H1 (cell line): Measurements from ENCODE around the gene HS2ST1. TPM values are rescaled to one million over a fixed set of nuclear protein-coding genes. Genes with fewer than 3 reads are reported as not detected.
A peak's percentile ranks its signal among the peaks of the same experiment; 100 is the strongest.

Experiments
- CTCF ChIA-PET: fragments of 300-600 bp; sonication (Branson Sonifier 250); formaldehyde crosslinking; loops from one replicate; lab custom pipeline; 2021; ENCODE audit not compliant: partially characterized antibody; lab: Charles Lee
- POLR2A ChIA-PET: fragments of 300-600 bp; sonication (Branson Sonifier 250); formaldehyde crosslinking; loops from one replicate; lab custom pipeline; 2021; ENCODE audit warnings: inconsistent platforms; ENCODE audit not compliant: partially characterized antibody; lab: Charles Lee
- DNase-seq, 2 experiments: peaks; one replicate each; pipeline versions ENCODE4 v3.0.0 to v3.0.0-alpha.2; 2010 to 2022; ENCODE audit warnings: low spot score in 2 of 2, low read depth in 1 of 2, mixed read lengths in 1 of 2
- FAIRE-seq: peaks from 2 replicates; lab custom pipeline; 2011; peaks lifted over from hg19 to GRCh38; lab: Jason Lieb, UNC
- H2AFZ ChIP-seq: 2 replicates; pipeline ENCODE4 v1.8.1; 2012; ENCODE audit warnings: low read length, inconsistent platforms
- H2AK5ac ChIP-seq: 2 replicates; pipeline ENCODE4 v1.6.1; 2013; ENCODE audit warnings: low read depth, low read length
- H2BK120ac ChIP-seq: replicated peaks from 2 replicates; pipeline ENCODE3; 2013; ENCODE audit warnings: low read depth, low read length, inconsistent platforms
- H2BK12ac ChIP-seq: 2 replicates; pipeline ENCODE4 v1.6.1; 2013; ENCODE audit warnings: low read depth, low read length
- H2BK15ac ChIP-seq: 2 replicates; pipeline ENCODE4 v1.6.1; 2013; ENCODE audit warnings: low read length
- H2BK20ac ChIP-seq: 2 replicates; pipeline ENCODE4 v1.6.1; 2013; ENCODE audit warnings: low read length
- H2BK5ac ChIP-seq: 2 replicates; pipeline ENCODE4 v1.6.1; 2013; ENCODE audit warnings: low read depth, low read length
- H3K14ac ChIP-seq: 2 replicates; pipeline ENCODE4 v1.6.1; 2013; ENCODE audit warnings: inconsistent platforms; ENCODE audit not compliant: insufficient read length
- H3K18ac ChIP-seq: 2 replicates; pipeline ENCODE4 v1.6.1; 2013; ENCODE audit warnings: low read length; ENCODE audit errors: extremely low read depth
- H3K23ac ChIP-seq: 2 replicates; pipeline ENCODE4 v1.6.1; 2013; ENCODE audit warnings: inconsistent platforms; ENCODE audit not compliant: insufficient read length
- H3K23me2 ChIP-seq: 2 replicates; pipeline ENCODE4 v1.6.1; 2013; ENCODE audit warnings: low read depth, low read length
- H3K27ac ChIP-seq: 2 replicates; pipeline ENCODE4 v1.6.1; 2011; ENCODE audit warnings: low read depth, low read length, inconsistent platforms
- H3K27me3 ChIP-seq, 4 experiments: replicated peaks in 1 of 4; 1 replicate in 1 of 4; 2 replicates in 3 of 4; pipeline versions ENCODE4 v1.6.1 to v1.8.1; 2011 to 2013; ENCODE audit warnings: low read length in 3 of 4, mild to moderate bottlenecking in 3 of 4, inconsistent platforms in 2 of 4, mixed read lengths in 2 of 4, moderate library complexity in 1 of 4; ENCODE audit not compliant: control insufficient read depth in 3 of 4, insufficient read depth in 3 of 4; ENCODE audit errors: extremely low read depth in 1 of 4
- H3K36me3 ChIP-seq, 4 experiments: 2 replicates each; pipeline versions ENCODE4 v1.6.1 to v1.8.1; 2011 to 2013; ENCODE audit warnings: mild to moderate bottlenecking in 4 of 4, low read length in 3 of 4, moderate library complexity in 2 of 4, control low read depth in 1 of 4, inconsistent platforms in 1 of 4; ENCODE audit not compliant: insufficient read depth in 4 of 4, control insufficient read depth in 2 of 4
- H3K4ac ChIP-seq: replicated peaks from 2 replicates; pipeline ENCODE3; 2013; ENCODE audit warnings: low read length, low read depth, mixed read lengths, inconsistent platforms; ENCODE audit not compliant: insufficient read length
- H3K4me1 ChIP-seq, 4 experiments: replicated peaks in 1 of 4; 1 replicate in 1 of 4; 2 replicates in 3 of 4; pipeline versions ENCODE4 v1.6.1 to v1.8.1; 2011 to 2013; ENCODE audit warnings: low read length in 3 of 4, inconsistent platforms in 2 of 4, mixed read lengths in 1 of 4; ENCODE audit not compliant: insufficient read depth in 4 of 4, control insufficient read depth in 3 of 4
- H3K4me2 ChIP-seq, 2 experiments: 2 replicates each; pipeline versions ENCODE4 v1.6.1 to v1.8.1; 2011 to 2013; ENCODE audit warnings: low read depth in 2 of 2, low read length in 2 of 2, control low read depth in 1 of 2, inconsistent platforms in 1 of 2, mild to moderate bottlenecking in 1 of 2; ENCODE audit not compliant: insufficient read depth in 1 of 2
- H3K4me3 ChIP-seq, 4 experiments: fragments of 200-600, 300-600 bp in 1 of 4; sonication (generic), shearing (Covaris generic), sonication (Bioruptor Twin) in 1 of 4; 2 replicates each; pipeline versions ENCODE4 v1.5.1 to v1.8.1; 2011 to 2016; ENCODE audit warnings: low read length in 4 of 4, low read depth in 3 of 4, control low read depth in 2 of 4, inconsistent platforms in 2 of 4, mild to moderate bottlenecking in 2 of 4, mixed read lengths in 1 of 4, moderate library complexity in 1 of 4; ENCODE audit not compliant: insufficient read depth in 2 of 4; ENCODE audit errors: extremely low read depth in 1 of 4
- H3K56ac ChIP-seq: replicated peaks from 2 replicates; pipeline ENCODE3; 2013; ENCODE audit warnings: low read depth, mild to moderate bottlenecking, mixed read lengths, low read length, inconsistent platforms; ENCODE audit not compliant: insufficient read length
- H3K79me1 ChIP-seq: 2 replicates; pipeline ENCODE4 v1.6.1; 2013; ENCODE audit warnings: low read depth, low read length, control low read depth
- H3K79me2 ChIP-seq, 2 experiments: 2 replicates each; pipeline versions ENCODE4 v1.6.1 to v1.8.1; 2012 to 2013; ENCODE audit warnings: low read length in 2 of 2, mild to moderate bottlenecking in 2 of 2, inconsistent platforms in 1 of 2; ENCODE audit not compliant: insufficient read depth in 2 of 2, control insufficient read depth in 1 of 2
- H3K9ac ChIP-seq, 4 experiments: replicated peaks in 1 of 4; 1 replicate in 1 of 4; 2 replicates in 3 of 4; pipeline versions ENCODE4 v1.6.1 to v1.8.1; 2011 to 2013; ENCODE audit warnings: low read depth in 3 of 4, low read length in 3 of 4, control low read depth in 2 of 4, mild to moderate bottlenecking in 2 of 4, moderate library complexity in 2 of 4, inconsistent platforms in 1 of 4; ENCODE audit errors: extremely low read depth in 1 of 4
- H3K9me3 ChIP-seq, 2 experiments: 2 replicates each; pipeline versions ENCODE4 v1.6.1 to v1.8.1; 2012 to 2013; ENCODE audit warnings: mild to moderate bottlenecking in 2 of 2, moderate library complexity in 2 of 2, control low read depth in 1 of 2, inconsistent platforms in 1 of 2, low read depth in 1 of 2, low read length in 1 of 2, mixed read lengths in 1 of 2; ENCODE audit not compliant: insufficient read depth in 2 of 2
- H4K20me1 ChIP-seq, 2 experiments: replicated peaks in 1 of 2; 2 replicates each; pipeline versions ENCODE3 to v1.8.1; 2011 to 2013; ENCODE audit warnings: inconsistent platforms in 2 of 2, low read length in 2 of 2, mild to moderate bottlenecking in 1 of 2; ENCODE audit not compliant: insufficient read depth in 2 of 2, control insufficient read depth in 1 of 2
- H4K5ac ChIP-seq: 2 replicates; pipeline ENCODE4 v1.6.1; 2013; ENCODE audit warnings: low read length, low read depth, mixed read lengths, inconsistent platforms; ENCODE audit not compliant: insufficient read length
- H4K8ac ChIP-seq: 2 replicates; pipeline ENCODE4 v1.8.0; 2013; ENCODE audit warnings: mild to moderate bottlenecking, moderate library complexity, low read length, inconsistent platforms; ENCODE audit not compliant: insufficient read depth; ENCODE audit errors: extremely low read depth
- H4K91ac ChIP-seq: replicated peaks from 2 replicates; pipeline ENCODE3; 2013; ENCODE audit warnings: low read length, mixed read lengths, inconsistent platforms; ENCODE audit not compliant: insufficient read length
- RAD21 ChIP-seq, 2 experiments: IDR thresholded peaks in 1 of 2; conservative IDR thresholded peaks in 1 of 2; 2 replicates each; pipeline ENCODE4 v1.6.1; 2011; ENCODE audit warnings: low read depth in 2 of 2, low read length in 2 of 2, improper control_type of control experiment in 1 of 2, inconsistent platforms in 1 of 2, mild to moderate bottlenecking in 1 of 2, moderate library complexity in 1 of 2
- SP4 ChIP-seq: IDR thresholded peaks from 2 replicates; pipeline ENCODE4 v1.6.1; 2012; ENCODE audit warnings: low read length, inconsistent platforms
- WGBS, 2 experiments: shearing (Covaris generic) in 1 of 2; methylation state at CpG; one replicate each; pipeline versions ENCODE4 v1.1.6 to v1.1.7; 2013 to 2015; ENCODE audit warnings: low lambda C conversion rate in 2 of 2, mixed read lengths in 2 of 2, inconsistent platforms in 1 of 2, low coverage in 1 of 2, missing lambda C conversion rate in 1 of 2; ENCODE audit not compliant: insufficient replicate concordance in 2 of 2, insufficient coverage in 1 of 2, insufficient read length in 1 of 2; ENCODE audit errors: extremely low coverage in 1 of 2, missing lambda C conversion rate in 1 of 2; 5-methylcytosine and 5-hydroxymethylcytosine counted together
- polyA plus RNA-seq, 7 experiments: library from polyadenylated mRNA; depleted of rRNA in 3 of 7; stranded (reverse) in 5 of 7; unstranded in 2 of 7; fragments of >200 nt in 5 of 7; fragments of 200-250 nt in 2 of 7; gene quantifications; 1 replicate in 5 of 7; 2 replicates in 1 of 7; 4 replicates in 1 of 7; pipeline versions ENCODE4 v1.2.1 to v1.2.3, GENCODE V29; 2011 to 2013; ENCODE audit warnings: missing spikeins in 2 of 7, mixed read lengths in 2 of 7
- total RNA-seq: library from RNA; stranded (reverse); fragmentation: NEBNext Ultra II Directional; extraction: Animal tissue kit (Norgen Biotek cat#: 25700); gene quantifications from 2 replicates; pipeline ENCODE4 v1.2.1, GENCODE V29; 2021
- TF ChIP-seq, protein P1 (sequence below), 3 experiments: IDR thresholded peaks; 1 replicate in 2 of 3; 2 replicates in 1 of 3; pipeline versions ENCODE4 v1.5.1 to v1.6.1; 2011; ENCODE audit warnings: low read length in 3 of 3, mild to moderate bottlenecking in 3 of 3, inconsistent platforms in 2 of 3, low read depth in 1 of 3, moderate library complexity in 1 of 3; ENCODE audit not compliant: insufficient read depth in 1 of 3; ENCODE audit errors: control extremely low read depth in 1 of 3

Gene HS2ST1
- total and polyA plus RNA-seq, 2 of the 8 experiments (the other 6 are each of a cell fraction or from before 2014, with no cell fraction given), result 5.2 to 28.3 TPM

GRCh38 chr1:87024936-87025540 is 110.6 kb downstream of the HS2ST1 start:
- H3K18ac ChIP-seq, result no peak overlapping the region
- H3K4me3 ChIP-seq, result no peak overlapping the region
- FAIRE-seq, result peak; percentile 73
- POLR2A ChIA-PET, result interaction anchor here (1.2 kb wide), 1 partner anchor 9 kb away, joined by 3 read pairs; no protein-coding TSS in a partner anchor
- H2BK120ac ChIP-seq, result no peak overlapping the region
- H3K4me1 ChIP-seq, result peaks cover 0 to 2% (median 0%) of the 10 kb centered on the region in 4 experiments; a peak in 1 of 7 replicates
- TF ChIP-seq, protein P1, sequence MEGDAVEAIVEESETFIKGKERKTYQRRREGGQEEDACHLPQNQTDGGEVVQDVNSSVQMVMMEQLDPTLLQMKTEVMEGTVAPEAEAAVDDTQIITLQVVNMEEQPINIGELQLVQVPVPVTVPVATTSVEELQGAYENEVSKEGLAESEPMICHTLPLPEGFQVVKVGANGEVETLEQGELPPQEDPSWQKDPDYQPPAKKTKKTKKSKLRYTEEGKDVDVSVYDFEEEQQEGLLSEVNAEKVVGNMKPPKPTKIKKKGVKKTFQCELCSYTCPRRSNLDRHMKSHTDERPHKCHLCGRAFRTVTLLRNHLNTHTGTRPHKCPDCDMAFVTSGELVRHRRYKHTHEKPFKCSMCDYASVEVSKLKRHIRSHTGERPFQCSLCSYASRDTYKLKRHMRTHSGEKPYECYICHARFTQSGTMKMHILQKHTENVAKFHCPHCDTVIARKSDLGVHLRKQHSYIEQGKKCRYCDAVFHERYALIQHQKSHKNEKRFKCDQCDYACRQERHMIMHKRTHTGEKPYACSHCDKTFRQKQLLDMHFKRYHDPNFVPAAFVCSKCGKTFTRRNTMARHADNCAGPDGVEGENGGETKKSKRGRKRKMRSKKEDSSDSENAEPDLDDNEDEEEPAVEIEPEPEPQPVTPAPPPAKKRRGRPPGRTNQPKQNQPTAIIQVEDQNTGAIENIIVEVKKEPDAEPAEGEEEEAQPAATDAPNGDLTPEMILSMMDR (IDR thresholded peaks at IDR 0.05; ENCODE audit: control extremely low read depth in 1 of 3, insufficient read depth in 1 of 3, low read depth in 1 of 3, low read length in 3 of 3), result peak in 2 of 3 experiments; percentile 53 to 71; a peak in 3 of 4 replicates
- TF ChIP-seq RAD21 (IDR thresholded peaks at IDR 0.05 in 1 of 2, conservative IDR thresholded peaks at IDR 0.05 in 1 of 2; ENCODE audit: low read depth in 2 of 2, low read length in 2 of 2), result peak; percentile 65 to 73
- TF ChIP-seq SP4, result no peak
- TF ChIP-seq, all 59 proteins: peak for 2
- no peak overlapping the region for H3K27ac ChIP-seq
- no peak overlapping the region for H2BK15ac ChIP-seq
- no peak overlapping the region for H3K4me2 ChIP-seq
- DNase-seq, result no peak
- no peak overlapping the region for H3K14ac ChIP-seq
- H4K8ac ChIP-seq, result no peak overlapping the region
- H2BK12ac ChIP-seq, result no peak overlapping the region
- H3K79me2 ChIP-seq, result peaks cover 0 to 51% of the 10 kb centered on the region in 2 experiments; a peak in 2 of 4 replicates
- H3K9ac ChIP-seq, result no peak overlapping the region
- H3K36me3 ChIP-seq, result no peaks in the 10 kb centered on the region
- 75% methylated on average over 2 of the region's 2 CpGs; no CpG with 5 or more reads in 1 of the 2 experiments for WGBS, 2 experiments
- no peak overlapping the region for H2AK5ac ChIP-seq
- no peaks in the 10 kb centered on the region for H3K27me3 ChIP-seq
- no peak overlapping the region for H3K23ac ChIP-seq
- H2BK20ac ChIP-seq, result no peak overlapping the region
- no peak overlapping the region for H3K4ac ChIP-seq
- H4K20me1 ChIP-seq, result peaks cover 0 to 3% of the 10 kb centered on the region in 2 experiments
- no peaks in the 10 kb centered on the region for H3K79me1 ChIP-seq
- H2BK5ac ChIP-seq, result no peak overlapping the region
- H3K56ac ChIP-seq, result no peak overlapping the region
- H4K91ac ChIP-seq, result no peak overlapping the region
- no peaks in the 10 kb centered on the region for H3K23me2 ChIP-seq
- CTCF ChIA-PET, result interaction anchor here (0.8 to 1.7 kb wide), 8 partner anchors 10 to 257 kb away, joined by 3 to 8 read pairs (median 3); no protein-coding TSS in a partner anchor
- no peaks in the 10 kb centered on the region for H3K9me3 ChIP-seq
- H2AFZ ChIP-seq, result no peak overlapping the region
- no peak overlapping the region for H4K5ac ChIP-seq
